ENCODE results near the gene CLPSL2.

DNA sequence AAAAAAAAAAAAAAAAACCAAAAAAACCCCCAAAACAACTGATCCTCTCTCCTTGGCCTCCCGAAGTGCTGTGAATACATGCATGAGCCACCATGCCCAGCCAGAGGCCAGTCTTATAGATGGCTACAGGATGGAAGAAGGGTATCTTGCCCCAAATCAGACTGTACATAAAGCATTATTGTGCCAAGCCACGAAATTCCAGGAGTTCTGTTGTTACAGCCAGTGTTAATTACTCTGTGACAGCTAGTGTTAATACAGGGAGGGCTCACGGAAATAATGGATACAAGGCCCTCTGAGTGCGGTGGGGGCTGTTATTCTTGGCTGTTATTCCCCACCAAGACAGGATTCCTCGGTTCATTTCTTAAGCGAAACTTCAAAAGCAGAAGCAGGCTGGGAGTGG lies 1.4 kb upstream of the CLPSL2 start:
- TF ChIP-seq EZH2 (optimal IDR thresholded peaks at IDR 0.05; ENCODE audit: low read depth, low read length) = no peak
- TF ChIP-seq, protein P1, sequence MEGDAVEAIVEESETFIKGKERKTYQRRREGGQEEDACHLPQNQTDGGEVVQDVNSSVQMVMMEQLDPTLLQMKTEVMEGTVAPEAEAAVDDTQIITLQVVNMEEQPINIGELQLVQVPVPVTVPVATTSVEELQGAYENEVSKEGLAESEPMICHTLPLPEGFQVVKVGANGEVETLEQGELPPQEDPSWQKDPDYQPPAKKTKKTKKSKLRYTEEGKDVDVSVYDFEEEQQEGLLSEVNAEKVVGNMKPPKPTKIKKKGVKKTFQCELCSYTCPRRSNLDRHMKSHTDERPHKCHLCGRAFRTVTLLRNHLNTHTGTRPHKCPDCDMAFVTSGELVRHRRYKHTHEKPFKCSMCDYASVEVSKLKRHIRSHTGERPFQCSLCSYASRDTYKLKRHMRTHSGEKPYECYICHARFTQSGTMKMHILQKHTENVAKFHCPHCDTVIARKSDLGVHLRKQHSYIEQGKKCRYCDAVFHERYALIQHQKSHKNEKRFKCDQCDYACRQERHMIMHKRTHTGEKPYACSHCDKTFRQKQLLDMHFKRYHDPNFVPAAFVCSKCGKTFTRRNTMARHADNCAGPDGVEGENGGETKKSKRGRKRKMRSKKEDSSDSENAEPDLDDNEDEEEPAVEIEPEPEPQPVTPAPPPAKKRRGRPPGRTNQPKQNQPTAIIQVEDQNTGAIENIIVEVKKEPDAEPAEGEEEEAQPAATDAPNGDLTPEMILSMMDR (IDR thresholded peaks at IDR 0.05; ENCODE audit: low read length) = no peak

Measured in MM.1S (cell line).